Hematopoietic multipotent progenitor cell treated with erythropoietin and hydrocortisone succinate and interleukin-3 and kit ligand, for 8 days (in vitro differentiated cells): ENCODE data around the gene IL17RA.

ENCODE experiments used
- DNase-seq: peaks from one replicate; pipeline ENCODE4 v3.0.0-alpha.2; 2015

IL17RA gene

GRCh38 chr22:17158176-17158567 lies 73.4 kb downstream of the IL17RA start:
- DNase-seq, result no peak

GRCh38 chr22:17158568-17159503 lies 74.0 kb downstream of the IL17RA start, which contains the start of gene HDHD5:
Gene HDHD5 (minus strand): TSS chr22:17159277. CDS start chr22:17159251, 26 bp downstream.
- DNase-seq, result peak; percentile 70

GRCh38 chr22:17159504-17159951 lies 74.7 kb downstream of the IL17RA start:
- DNase-seq, result peak; percentile 23

- no peak for DNase-seq
These were observed 77.2 kb downstream of the IL17RA start for GRCh38 chr22:17161991-17162390.

- DNase-seq, result no peak
These were observed 77.9 kb downstream of the IL17RA start for GRCh38 chr22:17162731-17163130.

GRCh38 chr22:17164392-17165024 lies 79.7 kb downstream of the IL17RA start:
- DNase-seq, result no peak
